Adipocyte (in vitro differentiated cells): ENCODE data around the gene SLC35F1.

Experiments used
- DNase-seq: peaks from one replicate; pipeline ENCODE4 v3.0.0-alpha.2; 2015; ENCODE audit warnings: low read depth
- H3K27me3 ChIP-seq: replicated peaks from 2 replicates; pipeline ENCODE4 v1.7.0; 2013; ENCODE audit warnings: mild to moderate bottlenecking, low read length, moderate library complexity; ENCODE audit not compliant: control insufficient read depth, insufficient read depth
- H3K36me3 ChIP-seq: 2 replicates; pipeline ENCODE4 v1.7.0; 2013; ENCODE audit warnings: low read length, mild to moderate bottlenecking, moderate library complexity; ENCODE audit not compliant: control insufficient read depth, insufficient read depth, severe bottlenecking
- H3K4me1 ChIP-seq: 2 replicates; pipeline ENCODE4 v1.7.0; 2013; ENCODE audit warnings: mild to moderate bottlenecking, low read length, moderate library complexity; ENCODE audit not compliant: control insufficient read depth, insufficient read depth
- H3K4me3 ChIP-seq: 2 replicates; pipeline ENCODE4 v1.7.0; 2013; ENCODE audit warnings: mild to moderate bottlenecking, low read length, moderate library complexity
- H3K9ac ChIP-seq: 2 replicates; pipeline ENCODE4 v1.7.0; 2013; ENCODE audit warnings: mild to moderate bottlenecking, low read length, moderate library complexity
- H3K9me3 ChIP-seq: 2 replicates; pipeline ENCODE4 v1.7.0; 2013; ENCODE audit warnings: mild to moderate bottlenecking, low read length, moderate library complexity; ENCODE audit not compliant: control insufficient read depth

Gene SLC35F1

GRCh38 chr6:118317581-118318563 lies 410.8 kb downstream of the SLC35F1 start:
- peak; percentile 83 for DNase-seq
- no peaks in the 10 kb centered on the region for H3K27me3 ChIP-seq
- H3K9ac ChIP-seq = peak overlapping the region; percentile 62
- no peaks in the 10 kb centered on the region for H3K36me3 ChIP-seq
- no peaks in the 10 kb centered on the region for H3K9me3 ChIP-seq
- H3K4me1 ChIP-seq = peaks cover 31% of the 10 kb centered on the region
- peak overlapping the region; percentile 58 for H3K4me3 ChIP-seq

- no peaks in the 10 kb centered on the region for H3K27me3 ChIP-seq
- H3K9ac ChIP-seq = no peak overlapping the region
- H3K36me3 ChIP-seq = no peaks in the 10 kb centered on the region
- DNase-seq = peak; percentile 1
- H3K4me1 ChIP-seq = peaks cover 31% of the 10 kb centered on the region
- H3K9me3 ChIP-seq = no peaks in the 10 kb centered on the region
- peak overlapping the region; percentile 58 for H3K4me3 ChIP-seq
These were observed 411.6 kb downstream of the SLC35F1 start for GRCh38 chr6:118318648-118319047.

GRCh38 chr6:118319416-118319815 lies 412.4 kb downstream of the SLC35F1 start:
- Histone ChIP-seq H3K4me1 (peaks cover 31% of the 10 kb centered on the region), H3K9ac (no peak overlapping the region)
- DNase-seq = no peak

GRCh38 chr6:118319894-118320649 lies 413.0 kb downstream of the SLC35F1 start:
- no peak for DNase-seq
- no peak overlapping the region for H3K4me3 ChIP-seq
- no peaks in the 10 kb centered on the region for H3K36me3 ChIP-seq
- H3K9me3 ChIP-seq = no peaks in the 10 kb centered on the region
- peaks cover 31% of the 10 kb centered on the region for H3K4me1 ChIP-seq
- H3K27me3 ChIP-seq = no peaks in the 10 kb centered on the region
- H3K9ac ChIP-seq = no peak overlapping the region

More at GRCh38 chr6:118319416-118319815, 412.4 kb downstream of the SLC35F1 start:
- Histone ChIP-seq H3K4me3 (no peak overlapping the region), H3K27me3 (no peaks in the 10 kb centered on the region), H3K36me3 (no peaks in the 10 kb centered on the region), H3K9me3 (no peaks in the 10 kb centered on the region)

GRCh38 chr6:118320652-118321051 lies 413.6 kb downstream of the SLC35F1 start:
- no peaks in the 10 kb centered on the region for H3K27me3 ChIP-seq
- H3K9ac ChIP-seq = no peak overlapping the region
- DNase-seq = no peak
- no peak overlapping the region for H3K4me3 ChIP-seq
- no peaks in the 10 kb centered on the region for H3K36me3 ChIP-seq
- peaks cover 31% of the 10 kb centered on the region for H3K4me1 ChIP-seq
- no peaks in the 10 kb centered on the region for H3K9me3 ChIP-seq

GRCh38 chr6:118324116-118324515 lies 417.1 kb downstream of the SLC35F1 start:
- Histone ChIP-seq H3K9ac (no peak overlapping the region), H3K4me1 (no peaks in the 10 kb centered on the region)
- no peak for DNase-seq

GRCh38 chr6:118325220-118325860 lies 418.3 kb downstream of the SLC35F1 start:
- Histone ChIP-seq H3K4me1 (no peaks in the 10 kb centered on the region), H3K4me3 (no peak overlapping the region), H3K9me3 (no peaks in the 10 kb centered on the region), H3K9ac (no peak overlapping the region), H3K27me3 (no peaks in the 10 kb centered on the region), H3K36me3 (no peaks in the 10 kb centered on the region)
- DNase-seq = no peak

More at GRCh38 chr6:118324116-118324515, 417.1 kb downstream of the SLC35F1 start:
- Histone ChIP-seq H3K4me3 (no peak overlapping the region), H3K27me3 (no peaks in the 10 kb centered on the region), H3K36me3 (no peaks in the 10 kb centered on the region), H3K9me3 (no peaks in the 10 kb centered on the region)

GRCh38 chr6:118326712-118327111 lies 419.6 kb downstream of the SLC35F1 start:
- H3K27me3 ChIP-seq = no peaks in the 10 kb centered on the region
- DNase-seq = no peak

GRCh38 chr6:118327237-118327636 lies 420.2 kb downstream of the SLC35F1 start:
- H3K9me3 ChIP-seq = no peaks in the 10 kb centered on the region

More at GRCh38 chr6:118326712-118327111, 419.6 kb downstream of the SLC35F1 start:
- Histone ChIP-seq H3K9me3 (no peaks in the 10 kb centered on the region), H3K36me3 (no peaks in the 10 kb centered on the region), H3K9ac (no peak overlapping the region), H3K4me3 (no peak overlapping the region), H3K4me1 (no peaks in the 10 kb centered on the region)

GRCh38 chr6:118333772-118334171 lies 426.7 kb downstream of the SLC35F1 start:
- DNase-seq = no peak
- H3K4me1 ChIP-seq = no peaks in the 10 kb centered on the region
- no peak overlapping the region for H3K9ac ChIP-seq
- H3K36me3 ChIP-seq = no peaks in the 10 kb centered on the region
- H3K9me3 ChIP-seq = no peaks in the 10 kb centered on the region
- H3K27me3 ChIP-seq = no peaks in the 10 kb centered on the region
- no peak overlapping the region for H3K4me3 ChIP-seq

More at GRCh38 chr6:118327237-118327636, 420.2 kb downstream of the SLC35F1 start:
- Histone ChIP-seq H3K4me3 (no peak overlapping the region), H3K9ac (no peak overlapping the region), H3K4me1 (no peaks in the 10 kb centered on the region), H3K36me3 (no peaks in the 10 kb centered on the region), H3K27me3 (no peaks in the 10 kb centered on the region)
- no peak for DNase-seq

GRCh38 chr6:118334634-118335033 lies 427.6 kb downstream of the SLC35F1 start:
- Histone ChIP-seq H3K36me3 (no peaks in the 10 kb centered on the region), H3K4me3 (no peak overlapping the region), H3K9me3 (no peaks in the 10 kb centered on the region), H3K9ac (no peak overlapping the region), H3K4me1 (no peaks in the 10 kb centered on the region), H3K27me3 (no peaks in the 10 kb centered on the region)
- no peak for DNase-seq
